GM19467 (cell line): ENCODE results near the gene NID1.
"Not testable (repeated sequence)": the region's sequence is repeated elsewhere in the genome, so short reads cannot be mapped to it uniquely, and the experiment has no call there.

ENCODE experiments used
- ATAC-seq: cut with Tn5 transposase; IDR thresholded peaks from one replicate; pipeline ENCODE4 v1.9.1; 2021; ENCODE audit warnings: mild to moderate bottlenecking, moderate library complexity; ENCODE audit not compliant: unreplicated experiment

NID1 gene

DNA sequence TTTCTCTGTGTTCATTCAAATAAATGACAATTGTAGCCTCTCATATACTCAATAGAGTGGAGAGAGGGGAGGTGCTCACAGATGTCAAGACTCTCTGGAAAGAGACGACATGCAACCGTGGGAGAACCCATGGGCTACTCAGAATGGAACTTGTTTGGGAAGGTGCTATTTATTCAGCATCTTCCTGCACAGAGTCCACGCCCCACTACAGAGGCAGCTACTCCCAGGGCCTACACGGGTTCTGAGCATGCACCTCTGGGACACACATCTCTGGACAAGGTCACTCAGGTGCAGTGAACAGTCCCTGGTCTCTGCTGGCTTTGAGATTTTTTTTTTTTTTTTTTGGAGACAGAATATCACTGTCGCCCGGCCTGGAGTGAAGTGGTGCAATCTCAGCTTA is 64.1 kb downstream of the NID1 start:
- ATAC-seq, result no peak

DNA sequence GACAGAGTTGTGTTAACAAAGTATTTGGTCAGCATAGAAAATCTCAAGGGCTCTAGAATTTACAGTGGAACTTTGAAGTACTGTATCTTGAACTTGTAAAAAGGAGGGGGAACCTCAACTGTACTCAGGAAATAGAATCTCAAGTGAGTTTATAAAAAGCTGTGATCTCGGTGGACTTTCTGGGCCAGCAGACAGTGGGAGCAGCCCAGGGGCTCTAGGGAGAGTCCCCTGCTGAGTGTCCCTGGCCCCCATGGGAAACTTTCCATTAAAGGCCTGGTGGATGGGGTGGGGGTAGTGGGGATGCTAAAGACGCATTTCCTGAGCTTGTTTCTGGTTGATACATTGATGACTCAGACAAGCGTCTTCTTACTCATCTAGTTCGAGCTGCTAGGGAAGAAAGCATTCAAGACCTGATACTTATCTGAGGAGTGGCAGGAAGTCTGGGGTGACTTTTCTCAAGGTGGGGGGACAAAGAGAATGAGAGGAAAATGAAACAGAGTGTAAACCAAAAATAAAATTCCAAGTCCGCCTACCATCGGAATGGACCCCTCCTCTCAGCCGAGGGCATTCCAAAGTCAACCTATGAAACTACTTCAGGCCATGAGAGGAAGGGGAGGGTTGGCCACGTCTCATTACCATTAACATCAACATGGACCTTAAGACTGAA is 65.5 kb downstream of the NID1 start:
- peak; percentile 77 for ATAC-seq

DNA sequence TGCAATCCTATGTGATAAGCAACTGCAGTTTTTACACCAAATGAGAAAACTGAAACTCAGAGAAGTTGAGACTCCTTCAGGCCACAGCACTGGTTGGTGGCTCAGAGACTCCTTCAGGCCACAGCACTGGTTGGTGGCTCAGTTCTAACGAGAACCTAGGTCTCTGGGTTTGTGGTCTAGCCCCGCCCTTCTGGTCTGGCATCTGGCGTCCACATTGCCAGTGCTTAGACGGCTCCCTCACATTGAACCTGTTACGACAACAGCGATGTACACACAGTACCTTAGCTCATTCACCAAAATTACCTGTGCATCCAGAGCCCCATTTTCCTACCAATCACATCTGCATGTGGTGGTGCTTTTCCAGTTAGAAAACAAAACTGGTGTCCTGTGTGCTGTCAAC is 66.1 kb downstream of the NID1 start:
- ATAC-seq, result peak; percentile 31

DNA sequence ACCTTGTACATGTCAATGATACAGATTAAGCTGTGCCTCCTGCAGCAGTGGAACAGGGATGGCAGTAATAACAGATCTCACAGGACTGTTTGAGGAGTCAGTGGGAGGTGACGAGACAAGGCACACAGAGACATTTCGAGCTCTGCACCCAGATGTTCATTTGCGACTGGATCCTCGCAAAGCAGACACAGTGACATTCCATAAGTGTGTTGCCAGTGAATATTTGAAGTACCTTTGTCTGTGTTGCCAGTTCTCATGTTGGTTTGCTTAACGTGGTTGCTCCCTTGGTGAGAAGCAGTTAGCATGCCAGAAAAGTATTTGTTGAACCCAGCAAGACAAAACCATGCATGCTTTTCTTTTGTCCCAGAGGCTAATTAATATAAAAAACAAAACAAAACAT is 67.0 kb downstream of the NID1 start:
- no peak for ATAC-seq

DNA sequence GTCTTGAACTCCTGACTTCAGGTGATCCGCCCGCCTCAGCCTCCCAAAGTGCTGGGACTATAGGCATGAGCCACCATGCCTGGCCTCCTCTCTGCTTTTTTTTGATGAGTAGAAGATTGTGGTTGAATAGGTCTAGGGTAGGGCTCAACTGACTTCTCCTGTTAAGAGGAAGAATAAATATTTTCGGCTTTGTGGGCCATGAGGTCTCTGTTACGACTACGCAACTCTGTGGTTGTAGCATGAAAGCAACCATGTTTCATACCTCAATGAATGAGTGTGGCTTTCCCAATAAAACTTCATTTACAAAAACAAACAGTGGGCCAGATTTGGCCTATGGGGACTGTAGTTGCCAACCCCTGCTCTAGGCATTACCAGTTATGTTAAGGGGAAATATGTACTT is 67.8 kb downstream of the NID1 start:
- no peak for ATAC-seq

DNA sequence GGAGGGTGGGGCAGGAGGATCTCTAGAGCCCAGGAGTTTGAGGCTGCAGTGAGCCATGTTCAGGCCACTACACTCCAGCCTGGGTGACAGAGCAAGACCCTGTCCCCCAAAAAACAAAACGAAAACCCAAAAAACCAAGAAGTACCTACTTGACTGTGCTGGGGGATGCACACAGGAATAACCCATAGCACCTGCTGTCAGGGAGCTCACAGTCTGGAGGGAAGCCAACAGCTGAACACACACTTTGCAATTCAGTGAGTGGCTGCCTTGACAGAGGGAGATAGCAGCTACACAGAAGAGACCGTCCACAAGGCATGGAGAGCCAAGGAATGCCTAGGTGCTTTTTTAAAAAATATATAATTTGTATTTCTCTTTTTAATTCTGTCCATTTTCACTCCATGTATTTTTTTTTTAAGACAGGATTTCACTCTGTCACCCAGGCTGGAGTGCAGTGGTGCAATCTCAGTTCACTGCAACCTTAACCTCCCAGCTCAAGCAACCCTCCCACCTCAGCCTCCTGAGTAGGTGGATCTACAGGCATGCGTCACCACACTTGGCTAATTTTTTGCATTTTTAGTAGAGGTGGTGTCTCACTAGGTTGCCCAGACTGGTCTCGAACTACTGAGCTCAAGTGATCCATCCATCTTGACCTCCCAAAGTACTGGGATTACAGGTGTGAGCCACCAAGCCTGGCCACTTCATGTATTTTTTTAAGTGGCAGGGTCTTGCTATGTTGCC is 68.7 kb downstream of the NID1 start:
- ATAC-seq, result no peak

DNA sequence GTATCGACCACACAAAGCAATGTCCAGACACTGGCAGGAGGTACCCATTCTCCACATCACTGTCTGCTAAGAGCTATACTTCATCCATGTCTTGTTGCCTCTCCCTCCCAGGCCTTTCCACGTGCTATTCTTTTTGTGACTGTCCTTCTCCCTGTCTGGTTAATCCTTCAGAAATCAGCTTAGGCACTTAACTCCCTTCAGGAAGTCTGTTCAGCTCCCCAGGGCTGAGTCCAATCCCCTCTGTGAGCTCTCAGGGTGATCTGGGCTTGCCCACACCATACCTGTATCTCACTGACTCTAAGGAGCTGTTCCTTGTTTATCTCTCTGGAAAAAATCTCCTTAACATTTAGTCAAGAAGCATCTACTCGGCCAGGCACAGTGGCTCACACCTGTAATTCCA is 69.4 kb downstream of the NID1 start:
- ATAC-seq, result no peak

DNA sequence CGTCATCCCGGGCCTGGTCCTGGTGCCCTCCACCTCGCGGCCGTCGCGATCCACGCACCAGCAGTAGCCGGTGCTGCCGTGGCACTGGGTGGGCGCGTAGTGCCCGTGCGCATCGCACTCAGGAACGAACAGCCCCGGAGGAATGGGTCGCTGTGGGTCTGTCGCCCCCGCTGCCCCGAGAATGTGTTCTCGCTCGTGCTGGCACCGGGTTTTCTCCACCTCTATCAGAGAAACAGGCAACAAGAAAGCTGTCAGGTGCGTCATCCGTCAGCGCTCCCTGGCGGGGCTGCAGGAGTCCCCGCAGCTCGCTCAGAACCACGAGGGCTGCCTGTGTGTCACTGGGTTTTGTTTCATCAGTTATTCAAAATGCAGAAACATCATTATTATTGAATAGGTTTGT is 71.2 kb downstream of the NID1 start:
- no peak for ATAC-seq

DNA sequence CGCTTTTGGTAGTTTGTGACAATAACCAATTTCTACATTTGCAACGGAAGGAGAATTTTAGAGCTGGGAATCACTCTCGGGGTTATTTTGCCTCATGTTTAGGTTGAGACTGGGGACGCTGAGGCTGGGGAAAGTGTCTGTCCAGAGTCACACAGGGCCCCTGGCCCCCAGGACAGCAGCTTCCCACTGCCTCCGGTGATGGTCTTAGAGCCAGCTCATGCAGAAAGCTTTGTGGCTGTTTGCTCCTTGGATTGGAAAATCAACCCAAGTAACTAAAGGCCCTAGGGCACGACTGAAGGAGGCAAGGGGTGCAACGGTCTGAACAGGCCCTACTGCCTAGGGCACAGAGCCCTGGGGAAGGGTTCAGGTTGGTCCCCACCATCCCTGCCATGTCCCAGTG is 72.0 kb downstream of the NID1 start:
- ATAC-seq, result no peak

DNA sequence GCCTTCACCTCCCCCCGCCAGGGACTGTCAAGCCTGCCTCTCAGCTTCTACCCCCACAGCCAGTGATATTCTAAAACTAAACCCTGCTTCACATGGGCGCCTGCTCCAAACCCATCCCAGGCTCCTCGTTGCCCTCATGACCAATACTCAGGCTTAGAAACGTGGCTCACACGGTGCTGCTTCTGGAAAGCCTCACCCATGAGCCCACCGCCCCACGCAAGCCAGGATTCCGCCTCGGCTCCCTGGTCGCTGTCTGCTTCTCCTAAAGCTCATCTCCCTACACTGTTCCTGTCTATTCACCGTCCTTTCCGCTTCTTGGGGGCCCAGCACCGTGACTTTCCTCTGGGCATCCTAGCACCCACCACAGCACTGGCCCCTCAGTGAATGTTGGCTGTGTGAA is 72.5 kb downstream of the NID1 start:
- ATAC-seq, result no peak

DNA sequence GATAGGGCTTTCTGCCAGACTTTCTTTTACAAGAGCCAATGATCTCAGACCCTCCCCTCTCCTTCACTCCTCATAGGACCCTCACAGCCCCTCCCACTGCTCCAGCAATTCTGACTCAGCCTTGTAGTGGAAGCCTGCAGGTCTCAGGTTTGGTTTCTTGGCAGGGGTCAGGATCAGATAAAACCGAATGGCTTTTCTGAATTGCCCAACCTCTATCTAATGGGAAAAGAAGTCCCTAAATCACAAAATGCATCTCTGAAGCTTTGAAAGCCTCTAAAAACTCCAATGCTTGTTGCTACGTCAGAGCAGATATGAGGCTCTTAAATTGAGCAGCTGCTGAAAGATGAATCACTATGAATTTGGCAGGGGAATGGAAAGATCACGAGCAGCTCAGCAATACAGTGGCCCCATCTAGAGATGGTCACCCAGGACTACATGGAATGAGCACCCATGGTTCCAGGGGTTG is 74.5 kb downstream of the NID1 start:
- ATAC-seq, result no peak

DNA sequence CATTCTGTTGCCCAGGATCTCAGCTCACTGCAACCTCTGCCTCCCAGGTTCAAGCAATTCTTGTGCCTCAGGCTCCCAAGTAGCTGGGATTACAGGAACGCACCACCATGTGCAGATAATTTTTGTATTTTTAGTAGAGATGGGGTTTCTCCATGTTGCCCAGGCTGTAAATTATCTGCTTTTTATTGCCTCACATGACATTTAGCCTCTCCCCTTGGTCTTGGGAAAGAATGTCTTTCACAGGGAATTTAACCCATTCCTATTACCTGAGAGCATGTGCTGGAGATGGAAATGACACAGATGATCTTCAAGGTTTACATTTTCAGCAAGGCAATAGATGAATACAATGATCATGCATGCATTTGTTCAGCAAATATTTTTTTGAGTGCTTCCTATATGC is 75.8 kb downstream of the NID1 start:
- no peak for ATAC-seq

DNA sequence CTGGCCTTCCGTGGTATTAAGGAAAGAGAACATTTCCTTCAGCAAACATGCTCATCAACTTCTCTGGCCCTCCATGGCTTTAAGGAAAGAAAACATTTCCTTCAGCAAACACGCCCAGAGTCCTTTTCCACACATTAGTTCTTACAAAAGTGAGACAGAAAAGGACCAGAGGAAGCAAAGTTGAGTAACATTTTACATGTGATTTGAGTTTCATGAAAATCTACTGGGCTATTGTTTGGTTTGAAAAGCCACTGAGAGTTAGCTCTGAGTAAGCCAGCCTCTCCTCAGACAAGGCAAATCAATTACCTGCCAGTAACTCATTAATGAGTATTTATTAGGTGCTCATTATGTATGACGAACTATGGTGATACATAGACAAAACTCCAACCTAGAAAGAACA is 78.0 kb downstream of the NID1 start:
- ATAC-seq, result peak; percentile 88

DNA sequence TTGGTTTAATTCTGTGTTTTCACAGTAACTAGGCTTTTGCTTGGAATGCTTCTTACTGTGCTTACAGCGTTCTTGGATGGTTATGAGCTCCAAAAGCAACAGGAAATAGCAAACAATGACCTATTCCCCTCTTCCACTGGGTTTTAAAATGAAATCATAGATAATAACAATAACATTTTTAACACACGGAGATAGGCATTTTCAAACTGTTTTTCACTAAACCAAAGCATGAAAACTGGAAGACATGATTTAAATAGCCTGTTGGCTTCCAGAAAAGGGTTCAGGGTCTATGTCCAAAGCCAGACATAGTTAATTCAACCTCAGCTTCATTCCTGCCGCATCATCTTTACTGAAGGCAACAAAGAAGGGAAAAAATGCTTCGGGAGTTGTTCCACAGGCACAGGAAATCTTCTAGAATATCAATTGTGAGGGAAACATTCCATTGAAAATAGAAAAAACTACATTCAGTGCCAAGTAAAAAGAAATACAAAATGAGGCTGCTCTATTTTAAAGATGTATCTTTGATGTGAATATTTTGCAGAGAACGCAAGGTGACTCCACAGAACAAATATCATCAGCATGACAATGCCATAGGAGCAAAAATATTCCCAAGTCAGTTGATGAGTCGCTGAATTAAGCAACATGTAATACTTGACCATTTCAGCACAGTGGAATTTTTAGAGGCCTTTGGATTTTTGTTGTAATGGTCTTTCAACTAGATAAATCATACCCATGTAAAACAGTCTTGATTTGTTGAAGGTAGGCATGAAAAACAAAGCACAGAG is 80.7 kb downstream of the NID1 start:
- no peak for ATAC-seq

DNA sequence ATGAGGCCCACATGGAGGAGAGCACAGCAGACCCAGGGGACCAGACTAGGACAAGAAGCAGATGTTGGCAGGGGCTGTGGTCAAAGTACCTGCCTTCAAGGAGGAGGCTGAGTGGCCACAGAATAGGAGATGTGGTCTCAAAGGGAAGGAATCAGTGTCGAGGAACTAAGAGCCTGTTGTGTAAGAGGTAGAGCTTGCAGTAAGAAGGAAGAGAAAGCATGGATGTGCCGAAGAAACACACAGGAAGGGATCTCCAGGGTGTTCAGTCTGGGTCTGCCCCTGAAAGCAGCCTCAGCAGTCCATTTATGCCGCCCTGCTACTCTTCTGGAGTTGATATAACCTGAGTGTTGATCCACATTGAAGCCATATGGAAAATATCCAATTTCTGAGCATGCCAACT is 83.9 kb downstream of the NID1 start:
- ATAC-seq, result no peak

DNA sequence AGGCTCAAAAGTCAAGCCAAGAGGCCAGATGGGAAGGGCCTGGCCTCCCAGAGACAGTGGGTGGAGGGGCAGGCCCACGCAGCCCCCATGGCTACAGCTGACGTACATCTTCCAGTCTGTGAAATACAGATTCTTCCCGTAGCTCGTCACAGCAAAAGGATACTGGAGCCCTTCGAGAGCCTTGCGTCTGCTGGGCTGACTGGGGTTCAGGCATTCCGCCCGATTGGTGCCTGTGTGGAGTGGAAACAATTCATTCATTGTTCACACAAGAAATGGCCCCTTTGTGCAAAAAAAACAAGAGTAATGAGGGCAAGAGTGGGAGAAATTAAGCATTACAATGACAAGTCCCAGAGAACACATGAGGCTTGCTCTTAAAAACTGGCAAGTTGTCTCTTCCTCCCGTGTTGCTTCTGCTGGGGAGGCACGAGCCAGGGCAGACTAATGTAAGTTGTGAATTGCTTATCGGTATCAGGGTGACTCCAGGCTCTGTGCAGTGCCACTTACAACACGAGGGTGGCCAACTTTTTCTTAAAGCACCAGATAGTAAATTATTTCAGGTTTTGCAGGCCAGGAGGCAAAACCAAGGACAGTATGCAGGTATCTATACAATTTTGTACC is 85.1 kb downstream of the NID1 start:
- no peak for ATAC-seq

DNA sequence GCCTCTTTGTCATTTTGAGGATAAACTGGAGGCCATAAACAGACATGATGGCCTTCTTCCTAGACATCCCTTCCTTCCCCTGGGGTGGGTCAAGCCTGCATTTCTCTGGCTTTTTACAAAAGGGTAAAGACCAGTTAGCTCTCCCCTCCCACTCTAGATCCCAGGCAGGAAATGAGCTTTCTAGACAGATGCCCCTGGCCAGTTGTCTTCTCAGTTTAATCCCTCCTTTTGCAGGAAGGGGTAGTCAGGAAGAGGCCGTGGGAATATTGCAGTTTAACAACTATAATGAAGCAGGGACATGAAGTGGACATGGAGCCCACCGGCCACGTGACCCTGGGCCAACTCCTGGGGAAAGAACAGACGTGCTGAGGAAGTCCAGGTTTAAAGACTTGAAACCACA is 85.7 kb downstream of the NID1 start:
- ATAC-seq, result no peak

DNA sequence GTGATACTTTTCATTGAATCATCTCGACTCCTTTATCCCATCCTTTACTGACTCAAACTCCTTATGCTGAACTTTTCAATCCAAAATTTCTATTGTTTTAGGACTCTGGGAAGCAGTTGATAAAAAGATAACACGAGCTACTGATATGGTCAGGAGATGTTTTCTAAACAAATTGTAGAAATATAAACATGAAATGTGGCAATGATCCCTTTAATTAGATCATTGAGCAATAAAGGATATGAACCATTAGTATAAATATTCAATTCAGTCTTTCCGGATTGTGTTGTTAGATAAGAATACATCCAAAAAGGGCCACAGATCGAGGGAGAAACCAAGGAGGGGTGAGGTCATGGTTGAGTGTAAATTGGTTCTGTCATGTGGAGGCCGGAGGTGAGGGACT is 88.4 kb downstream of the NID1 start:
- ATAC-seq, result no peak

DNA sequence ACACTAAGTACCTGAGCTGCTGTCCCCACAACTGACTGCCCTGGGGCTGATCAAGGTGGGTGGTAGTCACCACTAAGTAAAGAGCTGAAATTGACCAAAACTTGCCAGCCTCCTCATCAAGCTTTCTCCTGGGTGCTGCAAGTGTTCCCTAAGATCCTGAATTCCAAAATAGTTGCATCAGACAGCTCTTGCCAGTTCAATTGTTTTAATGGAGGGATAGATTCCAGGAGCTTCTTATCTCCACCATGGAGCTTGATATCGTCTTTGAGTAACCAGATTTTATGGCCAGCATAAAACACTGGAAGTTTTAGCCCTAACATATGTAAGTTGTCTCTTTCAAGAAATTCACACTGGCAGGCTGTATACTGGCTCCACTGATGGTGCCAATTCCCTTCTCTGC is 90.3 kb downstream of the NID1 start:
- no peak for ATAC-seq

DNA sequence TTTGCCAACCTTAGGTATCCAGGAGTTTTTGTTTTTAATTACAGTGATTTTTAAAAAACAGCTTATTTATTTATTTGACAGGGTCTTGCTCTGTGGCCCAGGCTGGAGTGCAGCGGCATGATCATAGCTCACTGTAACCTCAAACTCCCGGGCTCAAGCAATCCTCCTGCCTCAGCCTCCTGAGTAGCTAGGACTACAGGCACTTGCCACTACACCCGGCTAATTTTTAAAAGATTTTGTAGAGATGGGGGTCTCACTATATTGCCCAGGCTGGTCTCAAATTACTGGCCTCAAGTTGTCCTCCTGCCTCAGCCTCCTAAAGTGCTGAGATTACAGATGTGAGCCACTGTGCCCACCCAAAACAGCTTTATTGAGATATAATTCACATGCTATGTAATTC is 92.2 kb downstream of the NID1 start:
- not testable (repeated sequence) for ATAC-seq

DNA sequence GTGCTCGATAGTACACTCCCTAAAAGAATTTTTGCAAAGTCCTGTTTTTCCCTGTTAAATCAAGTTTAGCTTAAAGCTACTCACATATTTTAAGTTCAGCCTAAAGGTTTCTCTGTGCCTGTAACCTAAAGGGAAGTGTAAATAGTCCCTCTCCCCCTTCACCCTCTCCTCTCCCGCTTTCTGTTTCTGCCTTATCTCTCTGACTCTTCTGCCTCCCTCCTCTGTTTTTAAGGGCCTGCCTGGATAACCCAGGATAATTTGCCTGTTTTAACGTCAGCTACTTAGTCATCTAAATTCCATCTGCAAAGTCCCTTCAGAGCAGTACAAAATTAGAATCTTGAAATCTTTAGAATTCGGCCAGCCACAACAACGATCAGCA is 92.6 kb downstream of the NID1 start:
- peak; percentile 26 for ATAC-seq
